H1 (cell line): ENCODE data around the gene TPO. TPM values are rescaled to one million over a fixed set of nuclear protein-coding genes. Genes with fewer than 3 reads are reported as not detected.

Experiments used
- RNF2 ChIP-seq: fragments of 200-900, 300-1000 bp; sonication (generic); IDR thresholded peaks from 2 replicates; pipeline ENCODE4 v1.7.1; 2016; ENCODE audit warnings: borderline replicate concordance, low read depth, mild to moderate bottlenecking, antibody characterized with exemption, low read length; ENCODE audit not compliant: poor library complexity, severe bottlenecking; ENCODE audit errors: missing control alignments
- SP2 ChIP-seq: IDR thresholded peaks from 2 replicates; pipeline ENCODE4 v1.6.1; 2012; ENCODE audit warnings: mild to moderate bottlenecking, low read length, inconsistent platforms
- TAF7 ChIP-seq: optimal IDR thresholded peaks from 2 replicates; pipeline ENCODE3; 2011; ENCODE audit warnings: low read depth, mild to moderate bottlenecking, inconsistent platforms, low read length, moderate library complexity, borderline replicate concordance
- polyA plus RNA-seq, 7 experiments: library from polyadenylated mRNA; depleted of rRNA in 3 of 7; stranded (reverse) in 5 of 7; unstranded in 2 of 7; fragments of >200 nt in 5 of 7; fragments of 200-250 nt in 2 of 7; gene quantifications; 1 replicate in 5 of 7; 2 replicates in 1 of 7; 4 replicates in 1 of 7; pipeline versions ENCODE4 v1.2.1 to v1.2.3, GENCODE V29; 2011 to 2013; ENCODE audit warnings: missing spikeins in 2 of 7, mixed read lengths in 2 of 7
- total RNA-seq: library from RNA; stranded (reverse); fragmentation: NEBNext Ultra II Directional; extraction: Animal tissue kit (Norgen Biotek cat#: 25700); gene quantifications from 2 replicates; pipeline ENCODE4 v1.2.1, GENCODE V29; 2021
- TF ChIP-seq, protein P1 (sequence below): fragments of 300-600 bp; sonication (generic); IDR thresholded peaks from 2 replicates; pipeline ENCODE4 v1.7.1; 2012; ENCODE audit warnings: low read length, moderate library complexity, mild to moderate bottlenecking, inconsistent platforms; ENCODE audit not compliant: insufficient replicate concordance

The TPO gene
- total and polyA plus RNA-seq, 2 of the 8 experiments (the other 6 are each of a cell fraction or from before 2014, with no cell fraction given) = not detected

DNA sequence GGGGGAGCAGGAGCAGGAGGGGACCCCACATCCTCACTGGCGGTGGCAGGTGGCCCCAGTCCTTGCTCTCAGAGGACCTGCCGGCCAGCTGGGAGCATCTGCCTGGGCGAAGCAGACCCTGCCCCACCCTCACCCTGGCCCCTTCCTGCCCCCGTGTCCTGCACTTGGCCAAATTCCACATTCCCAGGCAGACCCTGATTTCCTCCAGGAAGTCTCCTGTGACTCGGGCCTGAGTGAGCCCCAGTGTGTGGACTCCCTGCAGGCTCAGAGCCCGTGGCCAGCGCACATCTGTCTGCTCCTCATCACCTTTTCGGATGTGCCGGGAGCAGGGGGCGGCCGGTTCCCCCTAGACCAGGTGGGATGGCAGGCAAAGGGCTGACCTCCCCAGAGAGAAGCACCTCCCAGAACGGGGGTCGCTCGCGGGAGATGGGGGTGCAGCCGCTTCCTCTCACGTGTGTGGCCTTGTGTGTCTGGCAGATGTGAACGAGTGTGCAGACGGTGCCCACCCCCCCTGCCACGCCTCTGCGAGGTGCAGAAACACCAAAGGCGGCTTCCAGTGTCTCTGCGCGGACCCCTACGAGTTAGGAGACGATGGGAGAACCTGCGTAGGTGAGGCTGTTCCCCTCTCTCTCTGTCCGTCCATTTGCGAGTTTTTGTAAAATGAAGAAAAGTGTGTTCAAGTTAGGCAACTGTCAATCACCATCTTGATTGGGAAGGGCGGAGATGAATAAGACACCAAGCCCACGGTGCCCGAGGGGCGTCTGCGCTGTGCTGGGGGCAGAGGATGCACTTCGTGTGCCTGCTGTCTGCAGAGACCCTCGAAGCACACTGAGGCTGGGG is 90.4 kb downstream of the TPO start (continued):
- TF ChIP-seq, protein P1, sequence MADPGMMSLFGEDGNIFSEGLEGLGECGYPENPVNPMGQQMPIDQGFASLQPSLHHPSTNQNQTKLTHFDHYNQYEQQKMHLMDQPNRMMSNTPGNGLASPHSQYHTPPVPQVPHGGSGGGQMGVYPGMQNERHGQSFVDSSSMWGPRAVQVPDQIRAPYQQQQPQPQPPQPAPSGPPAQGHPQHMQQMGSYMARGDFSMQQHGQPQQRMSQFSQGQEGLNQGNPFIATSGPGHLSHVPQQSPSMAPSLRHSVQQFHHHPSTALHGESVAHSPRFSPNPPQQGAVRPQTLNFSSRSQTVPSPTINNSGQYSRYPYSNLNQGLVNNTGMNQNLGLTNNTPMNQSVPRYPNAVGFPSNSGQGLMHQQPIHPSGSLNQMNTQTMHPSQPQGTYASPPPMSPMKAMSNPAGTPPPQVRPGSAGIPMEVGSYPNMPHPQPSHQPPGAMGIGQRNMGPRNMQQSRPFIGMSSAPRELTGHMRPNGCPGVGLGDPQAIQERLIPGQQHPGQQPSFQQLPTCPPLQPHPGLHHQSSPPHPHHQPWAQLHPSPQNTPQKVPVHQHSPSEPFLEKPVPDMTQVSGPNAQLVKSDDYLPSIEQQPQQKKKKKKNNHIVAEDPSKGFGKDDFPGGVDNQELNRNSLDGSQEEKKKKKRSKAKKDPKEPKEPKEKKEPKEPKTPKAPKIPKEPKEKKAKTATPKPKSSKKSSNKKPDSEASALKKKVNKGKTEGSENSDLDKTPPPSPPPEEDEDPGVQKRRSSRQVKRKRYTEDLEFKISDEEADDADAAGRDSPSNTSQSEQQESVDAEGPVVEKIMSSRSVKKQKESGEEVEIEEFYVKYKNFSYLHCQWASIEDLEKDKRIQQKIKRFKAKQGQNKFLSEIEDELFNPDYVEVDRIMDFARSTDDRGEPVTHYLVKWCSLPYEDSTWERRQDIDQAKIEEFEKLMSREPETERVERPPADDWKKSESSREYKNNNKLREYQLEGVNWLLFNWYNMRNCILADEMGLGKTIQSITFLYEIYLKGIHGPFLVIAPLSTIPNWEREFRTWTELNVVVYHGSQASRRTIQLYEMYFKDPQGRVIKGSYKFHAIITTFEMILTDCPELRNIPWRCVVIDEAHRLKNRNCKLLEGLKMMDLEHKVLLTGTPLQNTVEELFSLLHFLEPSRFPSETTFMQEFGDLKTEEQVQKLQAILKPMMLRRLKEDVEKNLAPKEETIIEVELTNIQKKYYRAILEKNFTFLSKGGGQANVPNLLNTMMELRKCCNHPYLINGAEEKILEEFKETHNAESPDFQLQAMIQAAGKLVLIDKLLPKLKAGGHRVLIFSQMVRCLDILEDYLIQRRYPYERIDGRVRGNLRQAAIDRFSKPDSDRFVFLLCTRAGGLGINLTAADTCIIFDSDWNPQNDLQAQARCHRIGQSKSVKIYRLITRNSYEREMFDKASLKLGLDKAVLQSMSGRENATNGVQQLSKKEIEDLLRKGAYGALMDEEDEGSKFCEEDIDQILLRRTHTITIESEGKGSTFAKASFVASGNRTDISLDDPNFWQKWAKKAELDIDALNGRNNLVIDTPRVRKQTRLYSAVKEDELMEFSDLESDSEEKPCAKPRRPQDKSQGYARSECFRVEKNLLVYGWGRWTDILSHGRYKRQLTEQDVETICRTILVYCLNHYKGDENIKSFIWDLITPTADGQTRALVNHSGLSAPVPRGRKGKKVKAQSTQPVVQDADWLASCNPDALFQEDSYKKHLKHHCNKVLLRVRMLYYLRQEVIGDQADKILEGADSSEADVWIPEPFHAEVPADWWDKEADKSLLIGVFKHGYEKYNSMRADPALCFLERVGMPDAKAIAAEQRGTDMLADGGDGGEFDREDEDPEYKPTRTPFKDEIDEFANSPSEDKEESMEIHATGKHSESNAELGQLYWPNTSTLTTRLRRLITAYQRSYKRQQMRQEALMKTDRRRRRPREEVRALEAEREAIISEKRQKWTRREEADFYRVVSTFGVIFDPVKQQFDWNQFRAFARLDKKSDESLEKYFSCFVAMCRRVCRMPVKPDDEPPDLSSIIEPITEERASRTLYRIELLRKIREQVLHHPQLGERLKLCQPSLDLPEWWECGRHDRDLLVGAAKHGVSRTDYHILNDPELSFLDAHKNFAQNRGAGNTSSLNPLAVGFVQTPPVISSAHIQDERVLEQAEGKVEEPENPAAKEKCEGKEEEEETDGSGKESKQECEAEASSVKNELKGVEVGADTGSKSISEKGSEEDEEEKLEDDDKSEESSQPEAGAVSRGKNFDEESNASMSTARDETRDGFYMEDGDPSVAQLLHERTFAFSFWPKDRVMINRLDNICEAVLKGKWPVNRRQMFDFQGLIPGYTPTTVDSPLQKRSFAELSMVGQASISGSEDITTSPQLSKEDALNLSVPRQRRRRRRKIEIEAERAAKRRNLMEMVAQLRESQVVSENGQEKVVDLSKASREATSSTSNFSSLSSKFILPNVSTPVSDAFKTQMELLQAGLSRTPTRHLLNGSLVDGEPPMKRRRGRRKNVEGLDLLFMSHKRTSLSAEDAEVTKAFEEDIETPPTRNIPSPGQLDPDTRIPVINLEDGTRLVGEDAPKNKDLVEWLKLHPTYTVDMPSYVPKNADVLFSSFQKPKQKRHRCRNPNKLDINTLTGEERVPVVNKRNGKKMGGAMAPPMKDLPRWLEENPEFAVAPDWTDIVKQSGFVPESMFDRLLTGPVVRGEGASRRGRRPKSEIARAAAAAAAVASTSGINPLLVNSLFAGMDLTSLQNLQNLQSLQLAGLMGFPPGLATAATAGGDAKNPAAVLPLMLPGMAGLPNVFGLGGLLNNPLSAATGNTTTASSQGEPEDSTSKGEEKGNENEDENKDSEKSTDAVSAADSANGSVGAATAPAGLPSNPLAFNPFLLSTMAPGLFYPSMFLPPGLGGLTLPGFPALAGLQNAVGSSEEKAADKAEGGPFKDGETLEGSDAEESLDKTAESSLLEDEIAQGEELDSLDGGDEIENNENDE = no peak
- no peak for TF ChIP-seq TAF7
- no peak for TF ChIP-seq RNF2
- TF ChIP-seq SP2 = no peak
